ENCODE data around the gene CDO1. TPM values are rescaled to one million over a fixed set of nuclear protein-coding genes. Genes with fewer than 3 reads are reported as not detected.

Gene CDO1
- total and polyA plus RNA-seq, 9 of the 15 experiments (the other 6 are each of a cell fraction or from before 2014, with no cell fraction given), result 0.16 to 0.22 TPM; not detected in 7

DNA sequence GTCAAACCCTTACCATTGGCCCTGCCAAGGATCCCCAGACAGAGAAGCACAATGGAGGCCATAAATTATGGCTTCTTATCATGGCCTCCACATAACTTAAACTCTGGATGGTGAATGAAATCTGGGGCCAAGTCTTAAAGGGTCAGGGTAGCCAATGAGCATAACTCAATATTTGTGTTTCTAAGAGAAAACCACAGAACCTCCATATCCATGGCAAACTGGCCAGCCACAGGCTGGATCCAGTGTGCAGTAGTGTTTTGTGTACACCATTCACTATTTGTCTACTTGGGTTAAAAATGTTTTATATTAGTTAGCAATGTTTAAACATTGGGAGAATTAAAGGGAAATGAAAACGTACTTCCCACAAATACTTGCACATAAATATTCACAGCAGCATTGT is 60.8 kb downstream of the CDO1 start:
- TF ChIP-seq MAZ (CRISPR knock-in tag; conservative IDR thresholded peaks at IDR 0.05 in 1 of 2, IDR thresholded peaks at IDR 0.05 in 1 of 2) (no peak), MXD1 (CRISPR knock-in tag; IDR thresholded peaks at IDR 0.05; ENCODE audit: borderline replicate concordance, poor library complexity, severe bottlenecking) (no peak), POLR2G (IDR thresholded peaks at IDR 0.05; ENCODE audit: low read depth, low read length) (no peak), ELF1 (tag; IDR thresholded peaks at IDR 0.05) (no peak), ZNF23 (CRISPR knock-in tag; IDR thresholded peaks at IDR 0.05) (no peak), COPS2 (conservative IDR thresholded peaks at IDR 0.05) (no peak), SOX6 (IDR thresholded peaks at IDR 0.05) (no peak), HCFC1 (IDR thresholded peaks at IDR 0.05; ENCODE audit: low read depth, low read length) (no peak), KDM1A (IDR thresholded peaks at IDR 0.05) (no peak), ZNF395 (CRISPR knock-in tag; IDR thresholded peaks at IDR 0.05) (no peak), TFAP4 (CRISPR knock-in tag; IDR thresholded peaks at IDR 0.05; ENCODE audit: borderline replicate concordance) (no peak), PHF8 (IDR thresholded peaks at IDR 0.05; ENCODE audit: borderline replicate concordance, low read length) (no peak)
- TF ChIP-seq, protein P1, sequence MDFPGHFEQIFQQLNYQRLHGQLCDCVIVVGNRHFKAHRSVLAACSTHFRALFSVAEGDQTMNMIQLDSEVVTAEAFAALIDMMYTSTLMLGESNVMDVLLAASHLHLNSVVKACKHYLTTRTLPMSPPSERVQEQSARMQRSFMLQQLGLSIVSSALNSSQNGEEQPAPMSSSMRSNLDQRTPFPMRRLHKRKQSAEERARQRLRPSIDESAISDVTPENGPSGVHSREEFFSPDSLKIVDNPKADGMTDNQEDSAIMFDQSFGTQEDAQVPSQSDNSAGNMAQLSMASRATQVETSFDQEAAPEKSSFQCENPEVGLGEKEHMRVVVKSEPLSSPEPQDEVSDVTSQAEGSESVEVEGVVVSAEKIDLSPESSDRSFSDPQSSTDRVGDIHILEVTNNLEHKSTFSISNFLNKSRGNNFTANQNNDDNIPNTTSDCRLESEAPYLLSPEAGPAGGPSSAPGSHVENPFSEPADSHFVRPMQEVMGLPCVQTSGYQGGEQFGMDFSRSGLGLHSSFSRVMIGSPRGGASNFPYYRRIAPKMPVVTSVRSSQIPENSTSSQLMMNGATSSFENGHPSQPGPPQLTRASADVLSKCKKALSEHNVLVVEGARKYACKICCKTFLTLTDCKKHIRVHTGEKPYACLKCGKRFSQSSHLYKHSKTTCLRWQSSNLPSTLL (IDR thresholded peaks at IDR 0.05), result no peak
- in situ Hi-C loops (cut with MboI) (no loop called here), intact Hi-C loops (cut with micrococcal nuclease) (no loop called here)
- DNase-seq (ENCODE audit: extremely low read depth in 1 of 4, low spot score in 3 of 4) (no peak), ATAC-seq (no peak), FAIRE-seq (no peak)
- no TSS peak for BruUV-seq (replicated peaks)
- H3K4me2 ChIP-seq (ENCODE audit: insufficient read depth, low read length), result no peak overlapping the region
- ChIA-PET POLR2A (no interaction called here), CTCF (ENCODE audit: low intra/inter-chr PET ratio) (no interaction called here)
- H3K27me3 ChIP-seq (ENCODE audit: control insufficient read depth in 2 of 2, insufficient read depth in 2 of 2, low read length in 2 of 2), result no peaks in the 10 kb centered on the region
- no peaks in the 10 kb centered on the region for H3K4me1 ChIP-seq (replicated peaks in 1 of 2; ENCODE audit: control insufficient read depth in 2 of 2, insufficient read depth in 2 of 2, low read length in 2 of 2)
- no peaks in the 10 kb centered on the region for H4K20me1 ChIP-seq (replicated peaks; ENCODE audit: control insufficient read depth, insufficient read depth, low read length)
- no peak overlapping the region for H2AFZ ChIP-seq (ENCODE audit: low read depth, low read length)
- H3K27ac ChIP-seq (ENCODE audit: extremely low read depth, low read depth, low read length), result no peak overlapping the region
- no peaks in the 10 kb centered on the region for H3K79me2 ChIP-seq (ENCODE audit: control insufficient read depth, insufficient read depth, low read length)
- no peaks in the 10 kb centered on the region for H3K36me3 ChIP-seq (ENCODE audit: control insufficient read depth, insufficient read depth, low read length)
- H3K9me3 ChIP-seq (replicated peaks; ENCODE audit: control insufficient read depth, insufficient read depth, low read depth, low read length), result no peaks in the 10 kb centered on the region
- no peaks in the 10 kb centered on the region for H3K9me1 ChIP-seq (ENCODE audit: control insufficient read depth, insufficient read depth, low read length)
- no peak overlapping the region for H3K4me3 ChIP-seq
- H3K9ac ChIP-seq (ENCODE audit: insufficient read depth in 1 of 2, low read depth in 2 of 2, low read length in 2 of 2), result no peak overlapping the region
- 0% methylated on average over 1 of the region's 1 CpG for WGBS (ENCODE audit: insufficient coverage, low coverage, missing lambda C conversion rate)
